HCT116 (cell line): Measurements from ENCODE around the gene PLA2G2A. TPM values are rescaled to one million over a fixed set of nuclear protein-coding genes. Genes with fewer than 3 reads are reported as not detected.
"Not testable (repeated sequence)": the region's sequence is repeated elsewhere in the genome, so short reads cannot be mapped to it uniquely, and the experiment has no call there.

Experiments used
- ATAC-seq: fragments of 200-7000 bp; cut with Tn5 transposase; 2 replicates; pipeline ENCODE4 v1.9.1; 2020; ENCODE audit warnings: mild to moderate bottlenecking, moderate library complexity
- BruUV-seq: library from RNA; stranded (reverse); fragments of 400-500 nt; replicated peaks from 2 replicates; lab custom pipeline; 2021; lab: Mats Ljungman, UMichigan
- CTCF ChIA-PET: fragments of 300-600 bp; sonication (Branson Sonifier 250); formaldehyde crosslinking; loops from one replicate; lab custom pipeline; 2021; ENCODE audit warnings: antibody characterized with exemption; lab: Charles Lee
- POLR2A ChIA-PET: fragments of 300-600, 350-600 bp; sonication (Branson Sonifier 250); formaldehyde crosslinking; loops from one replicate; lab custom pipeline; 2021; ENCODE audit warnings: antibody characterized with exemption; lab: Charles Lee
- RAD21 ChIA-PET, 2 experiments: fragments of 300-600 bp; sonication (Branson Sonifier 250); formaldehyde crosslinking; loops; one replicate each; lab custom pipeline; 2023; ENCODE audit warnings: low total read pairs in 2 of 2; ENCODE audit not compliant: uncharacterized antibody in 2 of 2, unreplicated experiment in 2 of 2, low non-redundant PET in 1 of 2; lab: Charles Lee
- DNase-seq: peaks from one replicate; pipeline ENCODE4 v3.0.0-alpha.2; 2010; ENCODE audit warnings: low read depth, low spot score
- H2AFZ ChIP-seq: fragments of 200-600 bp; shearing (Covaris generic), sonication (generic); 2 replicates; pipeline ENCODE4 v1.6.1; 2017; ENCODE audit warnings: low read depth, mixed run types, mixed read lengths, antibody characterized with exemption, low read length; ENCODE audit not compliant: poor library complexity, severe bottlenecking
- H3K27ac ChIP-seq: 2 replicates; pipeline ENCODE4 v1.5.1; 2012; ENCODE audit warnings: low read depth, low read length
- H3K27me3 ChIP-seq: fragments of 200-600 bp; sonication (generic); 2 replicates; pipeline ENCODE4 v1.6.1; 2016; ENCODE audit warnings: mixed run types, low read length, mixed read lengths; ENCODE audit not compliant: insufficient read depth
- H3K36me3 ChIP-seq, 2 experiments: fragments of 200-500 bp in 1 of 2; fragments of 200-600 bp in 1 of 2; sonication (Bioruptor generic) in 1 of 2; sonication (generic) in 1 of 2; 2 replicates each; pipeline versions ENCODE4 v1.5.1 to v1.6.1; 2014 to 2016; ENCODE audit warnings: low read length in 2 of 2, inconsistent platforms in 1 of 2, mixed read lengths in 1 of 2, mixed run types in 1 of 2; ENCODE audit not compliant: insufficient read depth in 2 of 2, control insufficient read depth in 1 of 2
- H3K4me1 ChIP-seq, 2 experiments: fragments of 200-600 bp in 1 of 2; sonication (generic) in 1 of 2; 2 replicates each; pipeline versions ENCODE4 v1.5.1 to v1.6.1; 2012 to 2017; ENCODE audit warnings: low read length in 2 of 2, inconsistent platforms in 1 of 2, mild to moderate bottlenecking in 1 of 2, mixed read lengths in 1 of 2, mixed run types in 1 of 2, moderate library complexity in 1 of 2; ENCODE audit not compliant: insufficient read depth in 2 of 2, control insufficient read depth in 1 of 2
- H3K4me2 ChIP-seq: fragments of 200-600 bp; sonication (generic); 2 replicates; pipeline ENCODE4 v1.6.1; 2017; ENCODE audit warnings: mixed run types, low read length, mixed read lengths
- H3K4me3 ChIP-seq, 2 experiments: fragments of 200-600 bp in 1 of 2; sonication (generic) in 1 of 2; replicated peaks in 1 of 2; 2 replicates each; pipeline ENCODE4 v1.5.1; 2011 to 2016; ENCODE audit warnings: low read length in 2 of 2, control low read depth in 1 of 2, low read depth in 1 of 2, mild to moderate bottlenecking in 1 of 2, mixed read lengths in 1 of 2, mixed run types in 1 of 2
- H3K79me2 ChIP-seq: fragments of 200-600 bp; sonication (generic); 2 replicates; pipeline ENCODE4 v1.6.1; 2017; ENCODE audit warnings: mild to moderate bottlenecking, mixed run types, low read length, moderate library complexity, mixed read lengths; ENCODE audit not compliant: insufficient read depth
- H3K9ac ChIP-seq: fragments of 200-600 bp; sonication (generic); 2 replicates; pipeline ENCODE4 v1.6.1; 2016; ENCODE audit warnings: low read length, mixed read lengths
- H3K9me2 ChIP-seq: fragments of 200-600 bp; sonication (generic), shearing (Covaris generic); 2 replicates; pipeline ENCODE4 v1.6.1; 2017; ENCODE audit warnings: mixed run types, mild to moderate bottlenecking, moderate library complexity; ENCODE audit not compliant: insufficient read depth
- H3K9me3 ChIP-seq, 2 experiments: fragments of 200-500 bp in 1 of 2; fragments of 200-600 bp in 1 of 2; sonication (Bioruptor generic) in 1 of 2; sonication (generic) in 1 of 2; 2 replicates each; pipeline ENCODE4 v1.6.1; 2014 to 2017; ENCODE audit warnings: low read length in 2 of 2, mixed read lengths in 2 of 2, inconsistent platforms in 1 of 2, low read depth in 1 of 2, mild to moderate bottlenecking in 1 of 2, mixed run types in 1 of 2, moderate library complexity in 1 of 2; ENCODE audit not compliant: control insufficient read depth in 1 of 2, insufficient read depth in 1 of 2
- H4K20me1 ChIP-seq: fragments of 200-600 bp; sonication (generic), shearing (Covaris generic); 2 replicates; pipeline ENCODE4 v1.6.1; 2017; ENCODE audit warnings: mixed run types, mild to moderate bottlenecking, moderate library complexity; ENCODE audit not compliant: insufficient read depth
- CEBPB ChIP-seq: IDR thresholded peaks from 2 replicates; pipeline ENCODE4 v1.6.1; 2012; ENCODE audit warnings: low read depth
- EGR1 ChIP-seq: IDR thresholded peaks from 2 replicates; pipeline ENCODE4 v1.6.1; 2012; ENCODE audit warnings: low read depth
- EZH2phosphoT487 ChIP-seq: fragments of 200-600 bp; IDR thresholded peaks from 2 replicates; pipeline ENCODE4 v1.6.1; 2018; ENCODE audit warnings: antibody characterized with exemption, borderline replicate concordance
- JUND ChIP-seq: IDR thresholded peaks from 2 replicates; pipeline ENCODE4 v1.6.1; 2012
- MAX ChIP-seq: IDR thresholded peaks from 2 replicates; pipeline ENCODE4 v1.6.1; 2012
- POLR2A ChIP-seq: IDR thresholded peaks from 2 replicates; pipeline ENCODE4 v1.7.0; 2011; ENCODE audit warnings: borderline replicate concordance; ENCODE audit not compliant: insufficient read depth, insufficient read length; ENCODE audit errors: extremely low read depth
- POLR2AphosphoS5 ChIP-seq: IDR thresholded peaks from 2 replicates; pipeline ENCODE4 v1.6.1; 2011; ENCODE audit warnings: mild to moderate bottlenecking, low read depth, low read length, moderate library complexity
- RAD21 ChIP-seq: IDR thresholded peaks from 2 replicates; pipeline ENCODE4 v1.6.1; 2012; ENCODE audit warnings: low read depth, mild to moderate bottlenecking
- REST ChIP-seq: IDR thresholded peaks from 2 replicates; pipeline ENCODE4 v1.6.1; 2012; ENCODE audit warnings: low read depth
- SIN3A ChIP-seq: IDR thresholded peaks from 2 replicates; pipeline ENCODE4 v1.6.1; 2012; ENCODE audit warnings: low read depth
- SP1 ChIP-seq: IDR thresholded peaks from 2 replicates; pipeline ENCODE4 v1.6.1; 2012; ENCODE audit warnings: low read depth
- TCF7L2 ChIP-seq: IDR thresholded peaks from 2 replicates; pipeline ENCODE4 v1.7.0; 2011; ENCODE audit warnings: borderline replicate concordance, inconsistent platforms; ENCODE audit not compliant: insufficient read depth, insufficient read length; ENCODE audit errors: extremely low read depth
- YY1 ChIP-seq: IDR thresholded peaks from 2 replicates; pipeline ENCODE4 v1.6.1; 2011; ENCODE audit warnings: low read length, low read depth, moderate library complexity, mild to moderate bottlenecking; ENCODE audit not compliant: insufficient replicate concordance; ENCODE audit errors: extremely low read depth
- ZNF274 ChIP-seq: fragments of 200-500 bp; sonication (Bioruptor generic); IDR thresholded peaks from 2 replicates; pipeline ENCODE4 v1.6.1; 2014; ENCODE audit warnings: mild to moderate bottlenecking, low read depth, low read length, inconsistent platforms
- intact Hi-C: fragments of 100-400 bp; cut with micrococcal nuclease; formaldehyde crosslinking; loops from 2 replicates; pipeline ENCODE4 v1.10.0; 2022
- total RNA-seq: library from RNA; stranded (reverse); gene quantifications from one replicate; pipeline ENCODE4 v1.2.1, GENCODE V29; 2021; ENCODE audit not compliant: unreplicated experiment
- TF ChIP-seq, protein P1 (sequence below), 3 experiments: fragments of 200-600 bp in 1 of 3; sonication (generic) in 1 of 3; IDR thresholded peaks in 2 of 3; conservative IDR thresholded peaks in 1 of 3; 2 replicates each; pipeline ENCODE4 v1.5.1; 2012 to 2017; ENCODE audit warnings: low read depth in 2 of 3, low read length in 2 of 3, antibody characterized with exemption in 1 of 3, borderline replicate concordance in 1 of 3, control low read depth in 1 of 3, mild to moderate bottlenecking in 1 of 3, mixed read lengths in 1 of 3, mixed run types in 1 of 3, moderate library complexity in 1 of 3; ENCODE audit not compliant: insufficient read depth in 1 of 3

The PLA2G2A gene
- total RNA-seq, 1 experiment from 2014 or later: not detected

DNA sequence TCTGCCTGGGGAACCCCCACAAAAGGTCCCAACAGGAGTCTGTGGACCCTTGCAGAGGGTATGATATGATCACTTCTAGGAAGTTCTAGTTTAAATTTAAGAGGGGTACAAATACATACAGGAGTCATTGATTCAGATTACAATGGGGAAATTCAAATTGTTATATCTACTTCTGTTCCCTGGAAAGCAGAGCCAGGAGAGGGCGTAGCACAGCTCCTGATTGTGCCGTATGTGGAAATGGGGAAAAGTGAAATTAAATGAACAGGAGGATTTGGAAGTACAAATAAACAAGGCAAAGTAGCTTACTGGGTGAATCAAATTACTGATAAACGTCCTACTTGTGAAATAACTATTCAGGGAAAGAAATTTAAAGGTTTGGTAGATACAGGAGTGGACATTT, 19.4 kb upstream of the PLA2G2A start:
- H3K27ac ChIP-seq, H3K27me3 ChIP-seq, intact Hi-C loops, BruUV-seq, H3K4me2 ChIP-seq, H3K36me3 ChIP-seq, RAD21 ChIA-PET: not testable (repeated sequence)
- TF ChIP-seq, protein P1, sequence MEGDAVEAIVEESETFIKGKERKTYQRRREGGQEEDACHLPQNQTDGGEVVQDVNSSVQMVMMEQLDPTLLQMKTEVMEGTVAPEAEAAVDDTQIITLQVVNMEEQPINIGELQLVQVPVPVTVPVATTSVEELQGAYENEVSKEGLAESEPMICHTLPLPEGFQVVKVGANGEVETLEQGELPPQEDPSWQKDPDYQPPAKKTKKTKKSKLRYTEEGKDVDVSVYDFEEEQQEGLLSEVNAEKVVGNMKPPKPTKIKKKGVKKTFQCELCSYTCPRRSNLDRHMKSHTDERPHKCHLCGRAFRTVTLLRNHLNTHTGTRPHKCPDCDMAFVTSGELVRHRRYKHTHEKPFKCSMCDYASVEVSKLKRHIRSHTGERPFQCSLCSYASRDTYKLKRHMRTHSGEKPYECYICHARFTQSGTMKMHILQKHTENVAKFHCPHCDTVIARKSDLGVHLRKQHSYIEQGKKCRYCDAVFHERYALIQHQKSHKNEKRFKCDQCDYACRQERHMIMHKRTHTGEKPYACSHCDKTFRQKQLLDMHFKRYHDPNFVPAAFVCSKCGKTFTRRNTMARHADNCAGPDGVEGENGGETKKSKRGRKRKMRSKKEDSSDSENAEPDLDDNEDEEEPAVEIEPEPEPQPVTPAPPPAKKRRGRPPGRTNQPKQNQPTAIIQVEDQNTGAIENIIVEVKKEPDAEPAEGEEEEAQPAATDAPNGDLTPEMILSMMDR (IDR thresholded peaks at IDR 0.05 in 2 of 3, conservative IDR thresholded peaks at IDR 0.05 in 1 of 3; ENCODE audit: borderline replicate concordance in 1 of 3, insufficient read depth in 1 of 3, low read depth in 2 of 3, low read length in 2 of 3): 0 out of 6 replicates have a peak, but pooled peaks of 2 of the 3 experiments have one; percentile 7
- TF ChIP-seq RAD21: peak; percentile 27; the same call in 1 of the 2 replicates
- TF ChIP-seq, all 23 proteins: peak for 2; not testable (repeated sequence) for 21
- H4K20me1 ChIP-seq, DNase-seq, H3K9ac ChIP-seq, H3K9me2 ChIP-seq, POLR2A ChIA-PET, H3K4me3 ChIP-seq, H2AFZ ChIP-seq, H3K4me1 ChIP-seq, ATAC-seq, CTCF ChIA-PET, H3K79me2 ChIP-seq, H3K9me3 ChIP-seq: not testable (repeated sequence)

GRCh38 chr1:19990689-19991088, 11.3 kb upstream of the PLA2G2A start:
- no TSS peak for BruUV-seq
- H4K20me1 ChIP-seq: no peaks in the 10 kb centered on the region
- ChIA-PET CTCF (no interaction called here), POLR2A (no interaction called here), RAD21 (no interaction called here)
- H3K9me3 ChIP-seq: no peaks in the 10 kb centered on the region
- no peaks in the 10 kb centered on the region for H3K36me3 ChIP-seq
- H3K27me3 ChIP-seq: peaks cover 18% of the 10 kb centered on the region; the same call in 1 of the 2 replicates
- no peak overlapping the region for H3K9ac ChIP-seq
- H3K9me2 ChIP-seq: no peaks in the 10 kb centered on the region
- no peaks in the 10 kb centered on the region for H3K79me2 ChIP-seq
- H3K4me1 ChIP-seq: no peaks in the 10 kb centered on the region
- no peak overlapping the region for H3K4me3 ChIP-seq
- no peak for DNase-seq
- no peak for TF ChIP-seq SP1
- no peak for TF ChIP-seq YY1
- no peak for TF ChIP-seq CEBPB
- no peak for TF ChIP-seq POLR2AphosphoS5
- no peak for TF ChIP-seq ZNF274
- TF ChIP-seq EGR1: no peak
- TF ChIP-seq EZH2phosphoT487: no peak
- TF ChIP-seq TCF7L2: no peak
- no peak for TF ChIP-seq JUND
- TF ChIP-seq MAX: no peak
- TF ChIP-seq REST: no peak
- no peak for TF ChIP-seq POLR2A
- no peak for TF ChIP-seq SIN3A
- H2AFZ ChIP-seq: no peak overlapping the region
- H3K27ac ChIP-seq: no peak overlapping the region
- H3K4me2 ChIP-seq: no peak overlapping the region
- intact Hi-C loops: no loop called here
- ATAC-seq: no peak
